ENCODE results near the gene SEPTIN6. TPM values are rescaled to one million over a fixed set of nuclear protein-coding genes. Genes with fewer than 3 reads are reported as not detected.

Gene SEPTIN6
- total and polyA plus RNA-seq, 2 of the 13 experiments (the other 11 are each of a cell fraction or from before 2014, with no cell fraction given) = 21.7 to 38.3 TPM

DNA sequence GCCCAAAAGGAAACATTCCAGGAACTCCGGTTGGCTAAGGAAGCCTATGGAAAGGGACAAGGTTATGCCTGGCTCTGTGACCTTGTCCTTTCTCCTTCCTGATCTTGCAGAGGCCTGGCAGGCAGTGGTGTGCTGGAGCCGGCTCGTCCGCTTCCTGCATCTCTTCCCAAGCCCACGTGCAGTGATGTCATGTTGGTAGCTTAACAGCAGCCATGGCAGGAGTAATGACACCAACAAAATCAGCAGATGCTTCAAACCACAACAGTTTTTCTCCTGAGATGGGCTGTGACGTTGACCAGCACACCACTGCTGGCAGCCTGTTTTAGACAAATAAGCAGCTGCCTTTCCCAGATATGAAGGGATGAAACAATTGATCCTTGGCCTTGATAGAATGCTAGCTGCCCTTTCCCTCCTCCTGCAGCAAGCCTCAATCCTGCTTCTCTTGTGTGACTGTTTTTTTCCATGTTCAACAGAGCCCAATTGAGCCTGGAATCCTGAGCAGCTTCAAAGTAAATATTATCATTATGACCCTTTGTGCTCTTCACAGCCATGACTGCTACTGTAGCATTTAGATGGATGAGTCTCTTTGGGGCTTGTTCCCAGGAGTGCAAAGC is 23.4 kb downstream of the SEPTIN6 start (continued):
- TF ChIP-seq, protein P1, sequence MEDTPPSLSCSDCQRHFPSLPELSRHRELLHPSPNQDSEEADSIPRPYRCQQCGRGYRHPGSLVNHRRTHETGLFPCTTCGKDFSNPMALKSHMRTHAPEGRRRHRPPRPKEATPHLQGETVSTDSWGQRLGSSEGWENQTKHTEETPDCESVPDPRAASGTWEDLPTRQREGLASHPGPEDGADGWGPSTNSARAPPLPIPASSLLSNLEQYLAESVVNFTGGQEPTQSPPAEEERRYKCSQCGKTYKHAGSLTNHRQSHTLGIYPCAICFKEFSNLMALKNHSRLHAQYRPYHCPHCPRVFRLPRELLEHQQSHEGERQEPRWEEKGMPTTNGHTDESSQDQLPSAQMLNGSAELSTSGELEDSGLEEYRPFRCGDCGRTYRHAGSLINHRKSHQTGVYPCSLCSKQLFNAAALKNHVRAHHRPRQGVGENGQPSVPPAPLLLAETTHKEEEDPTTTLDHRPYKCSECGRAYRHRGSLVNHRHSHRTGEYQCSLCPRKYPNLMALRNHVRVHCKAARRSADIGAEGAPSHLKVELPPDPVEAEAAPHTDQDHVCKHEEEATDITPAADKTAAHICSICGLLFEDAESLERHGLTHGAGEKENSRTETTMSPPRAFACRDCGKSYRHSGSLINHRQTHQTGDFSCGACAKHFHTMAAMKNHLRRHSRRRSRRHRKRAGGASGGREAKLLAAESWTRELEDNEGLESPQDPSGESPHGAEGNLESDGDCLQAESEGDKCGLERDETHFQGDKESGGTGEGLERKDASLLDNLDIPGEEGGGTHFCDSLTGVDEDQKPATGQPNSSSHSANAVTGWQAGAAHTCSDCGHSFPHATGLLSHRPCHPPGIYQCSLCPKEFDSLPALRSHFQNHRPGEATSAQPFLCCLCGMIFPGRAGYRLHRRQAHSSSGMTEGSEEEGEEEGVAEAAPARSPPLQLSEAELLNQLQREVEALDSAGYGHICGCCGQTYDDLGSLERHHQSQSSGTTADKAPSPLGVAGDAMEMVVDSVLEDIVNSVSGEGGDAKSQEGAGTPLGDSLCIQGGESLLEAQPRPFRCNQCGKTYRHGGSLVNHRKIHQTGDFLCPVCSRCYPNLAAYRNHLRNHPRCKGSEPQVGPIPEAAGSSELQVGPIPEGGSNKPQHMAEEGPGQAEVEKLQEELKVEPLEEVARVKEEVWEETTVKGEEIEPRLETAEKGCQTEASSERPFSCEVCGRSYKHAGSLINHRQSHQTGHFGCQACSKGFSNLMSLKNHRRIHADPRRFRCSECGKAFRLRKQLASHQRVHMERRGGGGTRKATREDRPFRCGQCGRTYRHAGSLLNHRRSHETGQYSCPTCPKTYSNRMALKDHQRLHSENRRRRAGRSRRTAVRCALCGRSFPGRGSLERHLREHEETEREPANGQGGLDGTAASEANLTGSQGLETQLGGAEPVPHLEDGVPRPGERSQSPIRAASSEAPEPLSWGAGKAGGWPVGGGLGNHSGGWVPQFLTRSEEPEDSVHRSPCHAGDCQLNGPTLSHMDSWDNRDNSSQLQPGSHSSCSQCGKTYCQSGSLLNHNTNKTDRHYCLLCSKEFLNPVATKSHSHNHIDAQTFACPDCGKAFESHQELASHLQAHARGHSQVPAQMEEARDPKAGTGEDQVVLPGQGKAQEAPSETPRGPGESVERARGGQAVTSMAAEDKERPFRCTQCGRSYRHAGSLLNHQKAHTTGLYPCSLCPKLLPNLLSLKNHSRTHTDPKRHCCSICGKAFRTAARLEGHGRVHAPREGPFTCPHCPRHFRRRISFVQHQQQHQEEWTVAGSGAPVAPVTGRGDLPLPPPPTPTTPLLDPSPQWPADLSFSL (CRISPR knock-in tag; IDR thresholded peaks at IDR 0.05) = no peak
- TF ChIP-seq ZNF281 (CRISPR knock-in tag; IDR thresholded peaks at IDR 0.05; ENCODE audit: borderline replicate concordance) = no peak
- TF ChIP-seq ZNF562 (CRISPR knock-in tag; IDR thresholded peaks at IDR 0.05; ENCODE audit: borderline replicate concordance) = no peak
- TF ChIP-seq, protein P2, sequence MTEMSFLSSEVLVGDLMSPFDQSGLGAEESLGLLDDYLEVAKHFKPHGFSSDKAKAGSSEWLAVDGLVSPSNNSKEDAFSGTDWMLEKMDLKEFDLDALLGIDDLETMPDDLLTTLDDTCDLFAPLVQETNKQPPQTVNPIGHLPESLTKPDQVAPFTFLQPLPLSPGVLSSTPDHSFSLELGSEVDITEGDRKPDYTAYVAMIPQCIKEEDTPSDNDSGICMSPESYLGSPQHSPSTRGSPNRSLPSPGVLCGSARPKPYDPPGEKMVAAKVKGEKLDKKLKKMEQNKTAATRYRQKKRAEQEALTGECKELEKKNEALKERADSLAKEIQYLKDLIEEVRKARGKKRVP (CRISPR knock-in tag; IDR thresholded peaks at IDR 0.05) = no peak
- TF ChIP-seq ZNF264 (CRISPR knock-in tag; IDR thresholded peaks at IDR 0.05) = no peak
- no peak for TF ChIP-seq ERF (CRISPR knock-in tag; IDR thresholded peaks at IDR 0.05)
- no peak for TF ChIP-seq ZBTB20 (CRISPR knock-in tag; IDR thresholded peaks at IDR 0.05; ENCODE audit: borderline replicate concordance, low read depth)
- TF ChIP-seq, protein P3, sequence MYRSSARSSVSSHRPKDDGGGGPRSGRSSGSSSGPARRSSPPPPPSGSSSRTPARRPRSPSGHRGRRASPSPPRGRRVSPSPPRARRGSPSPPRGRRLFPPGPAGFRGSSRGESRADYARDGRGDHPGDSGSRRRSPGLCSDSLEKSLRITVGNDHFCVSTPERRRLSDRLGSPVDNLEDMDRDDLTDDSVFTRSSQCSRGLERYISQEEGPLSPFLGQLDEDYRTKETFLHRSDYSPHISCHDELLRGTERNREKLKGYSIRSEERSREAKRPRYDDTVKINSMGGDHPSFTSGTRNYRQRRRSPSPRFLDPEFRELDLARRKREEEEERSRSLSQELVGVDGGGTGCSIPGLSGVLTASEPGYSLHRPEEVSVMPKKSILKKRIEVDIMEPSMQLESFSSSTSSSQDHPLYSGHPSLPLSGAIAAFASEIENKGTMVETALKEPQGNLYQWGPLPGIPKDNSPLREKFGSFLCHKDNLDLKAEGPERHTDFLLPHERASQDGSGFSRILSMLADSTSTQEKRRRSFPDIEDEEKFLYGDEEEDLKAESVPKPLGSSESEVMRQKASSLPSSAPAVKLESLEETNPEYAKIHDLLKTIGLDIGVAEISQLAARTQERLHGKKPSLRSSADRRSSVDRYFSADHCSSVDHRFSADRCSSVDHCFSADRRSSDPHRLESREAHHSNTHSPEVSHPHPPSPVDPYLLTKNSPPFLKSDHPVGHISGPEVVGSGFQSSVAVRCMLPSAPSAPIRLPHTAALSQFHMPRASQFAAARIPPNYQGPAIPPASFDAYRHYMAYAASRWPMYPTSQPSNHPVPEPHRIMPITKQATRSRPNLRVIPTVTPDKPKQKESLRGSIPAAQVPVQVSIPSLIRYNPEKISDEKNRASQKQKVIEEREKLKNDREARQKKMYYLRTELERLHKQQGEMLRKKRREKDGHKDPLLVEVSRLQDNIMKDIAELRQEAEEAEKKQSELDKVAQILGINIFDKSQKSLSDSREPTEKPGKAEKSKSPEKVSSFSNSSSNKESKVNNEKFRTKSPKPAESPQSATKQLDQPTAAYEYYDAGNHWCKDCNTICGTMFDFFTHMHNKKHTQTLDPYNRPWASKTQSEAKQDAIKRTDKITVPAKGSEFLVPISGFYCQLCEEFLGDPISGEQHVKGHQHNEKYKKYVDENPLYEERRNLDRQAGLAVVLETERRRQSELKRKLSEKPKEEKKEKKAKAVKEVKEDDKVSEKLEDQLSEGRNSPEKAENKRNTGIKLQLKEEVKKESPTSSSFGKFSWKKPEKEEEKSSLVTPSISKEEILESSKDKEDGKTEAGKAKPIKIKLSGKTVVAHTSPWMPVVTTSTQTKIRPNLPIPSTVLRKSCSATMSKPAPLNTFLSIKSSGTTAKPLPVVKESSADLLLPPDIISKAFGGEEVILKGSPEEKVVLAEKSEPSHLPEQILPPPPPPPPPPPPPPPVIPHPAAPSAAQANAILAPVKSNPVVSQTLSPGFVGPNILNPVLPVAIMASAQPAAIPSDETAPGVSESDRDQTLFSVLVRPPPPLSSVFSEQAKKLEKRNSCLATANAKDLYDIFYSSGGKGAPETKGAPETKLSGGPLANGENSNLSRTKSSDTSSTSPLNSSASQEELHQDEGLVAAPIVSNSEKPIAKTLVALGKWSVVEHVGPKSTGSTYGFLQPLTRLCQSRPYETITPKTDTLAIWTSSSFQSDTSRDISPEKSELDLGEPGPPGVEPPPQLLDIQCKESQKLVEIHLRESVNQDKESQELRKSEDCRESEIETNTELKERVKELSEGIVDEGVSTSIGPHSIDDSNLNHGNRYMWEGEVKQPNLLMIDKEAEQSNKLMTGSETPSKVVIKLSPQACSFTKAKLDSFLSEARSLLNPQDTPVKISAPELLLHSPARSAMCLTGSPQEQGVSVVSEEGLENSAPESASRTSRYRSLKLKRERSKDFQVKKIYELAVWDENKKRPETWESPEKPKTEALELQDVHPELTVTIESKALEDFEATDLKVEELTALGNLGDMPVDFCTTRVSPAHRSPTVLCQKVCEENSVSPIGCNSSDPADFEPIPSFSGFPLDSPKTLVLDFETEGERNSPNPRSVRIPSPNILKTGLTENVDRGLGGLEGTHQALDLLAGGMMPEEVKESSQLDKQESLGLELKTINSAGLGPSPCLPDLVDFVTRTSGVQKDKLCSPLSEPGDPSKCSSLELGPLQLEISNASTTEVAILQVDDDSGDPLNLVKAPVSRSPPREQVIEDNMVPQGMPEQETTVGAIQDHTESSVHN (CRISPR knock-in tag; IDR thresholded peaks at IDR 0.05) = no peak
- no peak for TF ChIP-seq RARG (CRISPR knock-in tag; IDR thresholded peaks at IDR 0.05; ENCODE audit: low read depth)
- TF ChIP-seq HNRNPUL1 (IDR thresholded peaks at IDR 0.05; ENCODE audit: low read depth, low read length) = no peak

Measured in HepG2 (cell line).